Measurements from ENCODE around the gene MRPL40.

The MRPL40 gene

GRCh38 chr22:19432133-19432851, at the start of gene MRPL40:
Gene MRPL40 (plus strand): TSS chr22:19432545. CDS start chr22:19432555, 10 bp downstream.
- DNase-seq = peak; percentile 96

- DNase-seq = no peak
These were observed 49.1 kb upstream of the MRPL40 start for GRCh38 chr22:19383292-19383691.

- no peak for DNase-seq
These were observed 47.0 kb upstream of the MRPL40 start for GRCh38 chr22:19385221-19385906.

- DNase-seq = no peak
These were observed 46.1 kb upstream of the MRPL40 start for GRCh38 chr22:19386248-19386647.

GRCh38 chr22:19387038-19387437, 45.3 kb upstream of the MRPL40 start:
- DNase-seq = no peak

GRCh38 chr22:19387575-19387974, 44.8 kb upstream of the MRPL40 start:
- no peak for DNase-seq

- no peak for DNase-seq
These were observed 38.6 kb upstream of the MRPL40 start for GRCh38 chr22:19393704-19394103.

GRCh38 chr22:19394274-19395050, 37.9 kb upstream of the MRPL40 start:
- DNase-seq = no peak

GRCh38 chr22:19395276-19395675, 37.1 kb upstream of the MRPL40 start:
- DNase-seq = no peak

- DNase-seq = no peak
These were observed 35.8 kb upstream of the MRPL40 start for GRCh38 chr22:19396561-19396933.

GRCh38 chr22:19396934-19397733, 35.2 kb upstream of the MRPL40 start:
- DNase-seq = no peak

GRCh38 chr22:19397734-19398104, 34.6 kb upstream of the MRPL40 start:
- no peak for DNase-seq

GRCh38 chr22:19398206-19398605, 34.1 kb upstream of the MRPL40 start:
- DNase-seq = no peak

GRCh38 chr22:19398652-19399051, 33.7 kb upstream of the MRPL40 start:
- DNase-seq = no peak

- DNase-seq = no peak
These were observed 31.5 kb upstream of the MRPL40 start for GRCh38 chr22:19400881-19401280.

- DNase-seq = no peak
These were observed 30.9 kb upstream of the MRPL40 start for GRCh38 chr22:19401483-19401882.

GRCh38 chr22:19402642-19403191, 29.6 kb upstream of the MRPL40 start:
- no peak for DNase-seq

- DNase-seq = no peak
These were observed 27.7 kb upstream of the MRPL40 start for GRCh38 chr22:19404676-19405075.

GRCh38 chr22:19405133-19405532, 27.2 kb upstream of the MRPL40 start:
- DNase-seq = no peak

- no peak for DNase-seq
These were observed 26.7 kb upstream of the MRPL40 start for GRCh38 chr22:19405652-19406051.

GRCh38 chr22:19406281-19406811, 26.0 kb upstream of the MRPL40 start:
- DNase-seq = no peak

GRCh38 chr22:19406846-19407245, 25.5 kb upstream of the MRPL40 start:
- DNase-seq = no peak

Data from eye (tissue), 1 donor.